Activated naive CD4-positive, alpha-beta T cell treated with anti-CD3 and anti-CD28 coated beads, Interleukin-2, amount 50 U/mL, for 24 hours (primary cell): Measurements from ENCODE around the gene TMEM59L.
"Not testable (repeated sequence)": the region's sequence is repeated elsewhere in the genome, so short reads cannot be mapped to it uniquely, and the experiment has no call there.

Experiments used
- H3K27ac Mint-ChIP-seq: one replicate; pipeline ENCODE4 v1.8.0; 2021; ENCODE audit warnings: mild to moderate bottlenecking, mixed read lengths
- H3K27me3 Mint-ChIP-seq: one replicate; pipeline ENCODE4 v1.8.0; 2021; ENCODE audit warnings: mixed read lengths
- H3K36me3 Mint-ChIP-seq: one replicate; pipeline ENCODE4 v1.8.0; 2021; ENCODE audit warnings: mixed read lengths
- H3K4me1 Mint-ChIP-seq: one replicate; pipeline ENCODE4 v1.8.0; 2021; ENCODE audit warnings: mixed read lengths
- H3K4me3 Mint-ChIP-seq: one replicate; pipeline ENCODE4 v1.8.0; 2021; ENCODE audit warnings: mild to moderate bottlenecking, mixed read lengths
- H3K9me3 Mint-ChIP-seq: one replicate; pipeline ENCODE4 v1.8.0; 2021; ENCODE audit warnings: mixed read lengths

The TMEM59L gene

DNA sequence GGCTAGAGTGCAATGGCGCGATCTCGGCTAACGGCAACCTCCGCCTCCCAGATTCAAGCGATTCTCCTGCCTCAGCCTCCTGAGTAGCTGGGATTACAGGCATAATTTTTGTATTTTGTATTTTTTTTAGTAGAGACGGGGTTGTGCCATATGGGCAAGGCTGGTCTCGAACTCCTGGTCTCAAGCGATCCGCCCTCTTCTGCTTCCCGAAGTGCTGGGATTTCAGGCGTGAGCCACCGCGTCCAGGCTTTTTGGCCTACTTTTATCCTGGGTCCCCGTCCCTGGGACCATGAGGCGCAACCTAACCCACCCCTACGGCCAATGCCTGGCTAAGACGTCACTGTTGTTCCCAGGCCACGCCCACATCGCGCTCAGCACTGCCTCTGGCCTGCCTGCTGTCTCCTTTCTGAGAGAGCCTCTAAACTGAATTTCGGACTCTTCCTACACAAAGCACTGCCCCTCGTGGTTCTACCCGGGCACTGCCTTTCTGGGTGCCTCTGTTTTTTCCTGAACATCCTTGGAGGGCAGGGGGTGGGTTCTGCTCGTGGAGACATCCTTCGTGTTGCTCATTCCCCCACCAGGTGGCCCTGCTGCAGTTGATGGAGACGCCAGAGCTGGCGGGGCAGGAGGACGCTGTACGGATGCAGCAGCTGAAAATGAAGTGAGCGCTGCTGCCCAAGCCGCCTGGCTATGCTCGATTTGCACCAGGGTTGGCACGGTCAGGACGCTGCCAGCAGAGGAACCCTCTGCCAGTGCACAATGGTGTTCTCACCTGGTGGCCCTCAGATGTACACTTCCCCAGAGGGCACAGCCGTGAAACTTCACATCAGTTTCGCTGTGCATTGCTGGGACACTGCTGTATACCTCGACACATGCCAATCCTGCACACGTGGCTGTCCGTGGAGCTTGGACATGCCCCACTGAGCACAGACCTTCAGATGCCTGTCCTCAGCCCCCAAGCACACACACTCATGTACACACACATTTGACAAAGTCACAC lies 22.1 kb upstream of the TMEM59L start:
- peaks cover 42% of the 10 kb centered on the region for H3K4me1 Mint-ChIP-seq
- H3K4me3 Mint-ChIP-seq: peak overlapping the region; percentile 89
- H3K36me3 Mint-ChIP-seq: peaks cover 3% of the 10 kb centered on the region

DNA sequence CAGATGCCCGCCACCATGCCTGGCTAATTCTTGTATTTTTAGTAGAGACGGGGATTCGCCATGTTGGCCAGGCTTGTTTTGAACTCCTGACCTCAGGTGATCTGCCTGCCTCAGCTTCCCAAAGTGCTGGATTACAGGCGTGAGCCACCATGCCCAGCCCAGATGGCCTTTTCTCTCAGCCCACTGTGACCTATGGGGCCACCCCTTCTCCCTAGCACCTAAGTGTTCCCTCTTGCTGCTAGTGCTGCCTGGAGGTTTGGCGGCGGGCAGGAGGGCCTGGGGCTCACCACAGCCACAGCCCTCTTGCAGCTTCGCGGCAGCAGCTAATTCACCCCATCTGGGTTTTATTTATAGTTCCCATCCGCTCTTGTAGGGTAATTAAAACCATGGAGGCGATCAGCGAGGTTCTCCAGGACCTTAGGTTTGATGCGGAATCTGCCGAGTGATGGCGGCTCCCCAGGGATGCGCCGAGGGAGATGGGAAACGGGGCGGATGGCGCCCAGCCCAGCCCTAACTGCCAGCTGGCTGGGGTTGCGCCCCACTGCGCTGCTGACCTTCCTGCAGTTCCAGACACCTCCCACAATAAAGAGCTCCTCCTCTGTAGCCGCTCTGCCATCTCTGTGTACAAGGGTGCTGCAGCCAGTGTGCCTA lies 20.8 kb upstream of the TMEM59L start:
- H3K4me3 Mint-ChIP-seq: no peak overlapping the region
- H3K27ac Mint-ChIP-seq: no peak overlapping the region
- peaks cover 37% of the 10 kb centered on the region for H3K4me1 Mint-ChIP-seq
- H3K9me3 Mint-ChIP-seq: no peaks in the 10 kb centered on the region
- H3K27me3 Mint-ChIP-seq: no peaks in the 10 kb centered on the region
- H3K36me3 Mint-ChIP-seq: peaks cover 3% of the 10 kb centered on the region

More for the DNA sequence above, 22.1 kb upstream of the TMEM59L start:
- H3K27me3 Mint-ChIP-seq: no peaks in the 10 kb centered on the region
- H3K9me3 Mint-ChIP-seq: no peaks in the 10 kb centered on the region
- peak overlapping the region; percentile 59 for H3K27ac Mint-ChIP-seq

DNA sequence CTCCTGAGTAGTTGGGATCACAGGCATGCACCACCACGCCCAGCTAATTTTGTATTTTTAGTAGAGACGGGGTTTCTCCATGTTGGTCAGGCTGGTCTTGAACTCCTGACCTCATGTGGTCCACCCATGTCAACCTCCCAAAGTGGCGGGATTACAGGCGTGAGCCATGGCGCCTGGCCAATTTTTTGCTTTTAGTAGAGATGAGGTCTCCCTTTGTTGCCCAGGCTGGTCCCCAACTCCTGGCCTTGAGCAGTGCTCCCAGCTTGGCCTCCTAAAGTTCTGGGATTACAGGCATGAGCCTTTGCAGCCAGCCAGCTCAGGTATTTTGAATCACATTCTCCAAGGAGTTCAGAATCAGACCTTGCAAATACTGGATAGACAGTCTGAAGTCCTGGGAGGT lies 19.9 kb upstream of the TMEM59L start:
- H3K27me3 Mint-ChIP-seq, H3K9me3 Mint-ChIP-seq, H3K36me3 Mint-ChIP-seq, H3K27ac Mint-ChIP-seq, H3K4me3 Mint-ChIP-seq: not testable (repeated sequence)
- peaks cover 35% of the 10 kb centered on the region for H3K4me1 Mint-ChIP-seq

DNA sequence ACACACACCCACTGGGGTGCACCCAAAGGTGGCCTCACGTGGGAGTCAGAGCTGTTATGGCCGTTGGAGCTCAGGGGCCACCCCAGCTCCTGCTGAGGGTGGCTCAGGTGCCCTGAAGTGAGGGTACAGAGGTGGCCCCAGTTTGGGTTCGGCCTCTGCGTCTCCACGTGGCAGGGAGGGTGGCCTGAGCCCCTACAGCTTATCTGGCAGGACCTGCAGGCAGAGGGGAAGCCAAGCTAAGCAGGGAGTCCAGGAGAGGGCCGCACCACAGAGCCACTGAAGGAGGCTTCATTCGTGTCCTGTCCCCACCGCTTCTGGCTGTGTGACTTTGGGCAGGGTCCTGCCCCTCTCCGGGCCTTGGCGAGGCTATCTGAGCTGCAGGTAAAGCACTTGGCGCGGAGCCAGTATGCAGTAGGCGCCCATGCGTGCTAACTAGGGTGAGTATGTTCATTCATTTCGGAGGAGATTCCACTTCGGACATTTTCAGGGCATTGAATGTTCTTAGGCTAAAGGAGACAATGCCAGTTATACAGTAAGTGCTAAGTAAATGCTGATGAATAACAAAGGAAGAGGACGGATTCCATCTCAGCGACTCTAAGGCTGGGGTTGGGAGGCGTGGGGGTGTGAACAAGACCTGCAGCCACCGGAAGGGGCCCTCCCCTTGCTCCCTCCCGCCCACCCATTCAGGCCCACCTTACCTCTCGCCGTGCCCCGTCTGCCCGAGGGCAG lies 19.1 kb upstream of the TMEM59L start:
- peaks cover 3% of the 10 kb centered on the region for H3K36me3 Mint-ChIP-seq
- no peaks in the 10 kb centered on the region for H3K9me3 Mint-ChIP-seq
- H3K4me1 Mint-ChIP-seq: peaks cover 28% of the 10 kb centered on the region
- H3K4me3 Mint-ChIP-seq: peak overlapping the region; percentile 67
- no peak overlapping the region for H3K27ac Mint-ChIP-seq
- H3K27me3 Mint-ChIP-seq: no peaks in the 10 kb centered on the region

DNA sequence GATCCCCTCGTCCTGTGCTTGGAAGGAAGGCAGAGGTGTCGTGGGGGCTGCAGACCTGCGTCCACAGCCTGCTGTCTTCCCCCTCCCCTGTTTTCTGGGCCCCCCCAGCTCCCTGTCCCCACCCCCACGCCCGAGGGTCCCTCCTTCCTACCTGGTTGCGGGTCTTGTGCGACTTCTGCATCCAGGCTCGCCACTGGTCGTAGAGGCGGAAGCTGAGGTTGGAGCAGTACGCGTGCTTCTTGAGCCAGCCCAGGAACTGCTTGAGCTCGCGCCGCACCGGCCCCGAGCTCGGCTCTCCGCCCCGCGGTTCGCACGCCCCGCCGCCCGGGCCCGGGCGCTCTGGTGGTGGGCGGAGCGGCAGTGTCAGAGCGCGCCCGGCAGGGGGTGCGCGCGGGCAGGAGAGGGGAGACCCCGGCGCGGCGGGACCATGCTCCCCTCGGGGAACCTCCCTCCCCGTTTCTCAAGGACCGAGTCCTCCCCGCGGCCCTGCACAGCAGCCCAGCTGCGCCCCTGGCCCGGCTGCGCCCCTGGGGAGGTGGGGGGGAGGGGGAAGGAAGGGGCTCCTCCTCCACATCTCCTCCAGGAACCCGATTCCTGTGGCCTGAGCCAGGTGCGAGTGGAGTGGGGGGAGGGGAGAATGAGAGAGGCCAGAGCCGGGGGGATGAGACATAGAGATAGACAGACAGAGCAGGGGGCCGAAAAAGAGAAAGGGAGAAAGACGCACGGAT lies 18.4 kb upstream of the TMEM59L start:
- Mint-ChIP-seq H3K27ac (peak overlapping the region; percentile 73), H3K4me3 (peak overlapping the region; percentile 83), H3K36me3 (peaks cover 3% of the 10 kb centered on the region), H3K9me3 (no peaks in the 10 kb centered on the region), H3K4me1 (peaks cover 28% of the 10 kb centered on the region), H3K27me3 (no peaks in the 10 kb centered on the region)

DNA sequence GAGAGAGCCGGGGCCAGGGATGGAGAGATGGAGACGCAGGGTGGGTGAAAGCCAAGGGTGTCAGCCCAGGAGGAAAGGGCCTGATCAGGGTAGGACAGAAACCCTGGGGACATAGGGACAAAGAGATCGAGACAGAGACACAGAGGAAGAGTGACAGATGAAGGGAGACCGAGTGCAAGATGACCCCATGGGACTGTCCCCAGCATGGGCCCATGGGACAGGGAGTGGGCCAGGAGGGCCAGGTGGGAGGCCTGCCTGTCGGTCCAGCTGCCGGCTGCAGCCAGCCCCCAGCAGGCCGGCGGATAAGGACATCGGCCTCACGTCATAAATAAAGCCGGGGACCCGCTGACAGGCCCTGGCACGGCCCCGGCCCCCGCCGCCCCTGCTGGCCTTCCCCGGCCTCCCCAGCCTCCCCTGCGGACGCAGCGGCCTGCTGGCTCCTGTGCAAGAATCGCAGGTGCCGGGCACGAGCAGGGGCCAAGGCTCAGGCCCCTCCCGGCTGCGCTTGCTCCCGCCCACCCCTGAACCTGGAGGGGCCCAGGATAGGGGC lies 17.8 kb upstream of the TMEM59L start:
- peaks cover 1% of the 10 kb centered on the region for H3K27me3 Mint-ChIP-seq
- H3K36me3 Mint-ChIP-seq: peaks cover 3% of the 10 kb centered on the region
- H3K4me3 Mint-ChIP-seq: peak overlapping the region; percentile 83
- H3K4me1 Mint-ChIP-seq: peaks cover 24% of the 10 kb centered on the region
- H3K27ac Mint-ChIP-seq: peak overlapping the region; percentile 73
- no peaks in the 10 kb centered on the region for H3K9me3 Mint-ChIP-seq

DNA sequence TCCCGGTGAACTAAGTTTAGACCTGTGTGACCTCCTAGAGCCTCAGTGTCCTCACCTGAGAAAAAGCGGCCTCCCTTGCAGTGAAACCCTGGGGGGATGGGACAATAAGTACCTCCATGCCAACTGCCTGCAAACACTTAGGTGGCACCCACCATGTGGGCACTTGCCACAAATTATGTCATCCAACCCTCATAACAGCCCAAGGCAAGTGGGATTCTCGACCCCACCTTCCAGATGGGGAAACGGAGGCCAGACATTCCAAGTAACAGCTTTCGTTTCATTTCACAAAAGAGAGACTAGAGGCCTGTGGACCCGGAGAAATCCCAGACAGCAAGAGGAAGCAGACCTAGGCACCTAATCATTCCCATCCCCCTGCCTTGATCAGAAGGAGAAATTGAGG lies 17.2 kb upstream of the TMEM59L start:
- Mint-ChIP-seq H3K27ac (no peak overlapping the region), H3K27me3 (peaks cover 1% of the 10 kb centered on the region), H3K36me3 (peaks cover 3% of the 10 kb centered on the region), H3K4me1 (peaks cover 20% of the 10 kb centered on the region), H3K4me3 (peak overlapping the region; percentile 64), H3K9me3 (no peaks in the 10 kb centered on the region)

DNA sequence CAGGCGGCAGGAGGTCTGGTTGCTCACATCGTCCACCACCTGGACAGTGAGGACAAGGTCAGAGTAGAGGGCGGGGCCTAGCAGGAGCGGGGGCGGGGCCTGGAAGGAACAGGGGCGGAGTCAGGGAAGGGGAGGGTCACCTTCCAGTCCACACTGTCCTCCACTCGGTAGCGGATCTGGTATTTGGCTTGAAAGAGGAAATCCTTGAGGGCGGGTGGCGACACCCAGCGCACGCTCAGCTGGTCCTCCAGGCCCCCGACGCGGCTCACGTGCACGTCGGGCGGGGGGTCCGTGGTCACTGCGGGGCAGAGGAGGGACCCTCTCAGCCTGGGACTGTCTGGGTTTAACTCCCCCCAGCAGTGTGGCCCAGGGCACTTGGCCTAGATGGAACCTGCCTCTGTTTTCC lies 15.9 kb upstream of the TMEM59L start:
- Mint-ChIP-seq H3K36me3 (no peaks in the 10 kb centered on the region), H3K4me1 (peaks cover 14% of the 10 kb centered on the region), H3K4me3 (peak overlapping the region; percentile 33), H3K27ac (no peak overlapping the region), H3K27me3 (peaks cover 3% of the 10 kb centered on the region), H3K9me3 (no peaks in the 10 kb centered on the region)

DNA sequence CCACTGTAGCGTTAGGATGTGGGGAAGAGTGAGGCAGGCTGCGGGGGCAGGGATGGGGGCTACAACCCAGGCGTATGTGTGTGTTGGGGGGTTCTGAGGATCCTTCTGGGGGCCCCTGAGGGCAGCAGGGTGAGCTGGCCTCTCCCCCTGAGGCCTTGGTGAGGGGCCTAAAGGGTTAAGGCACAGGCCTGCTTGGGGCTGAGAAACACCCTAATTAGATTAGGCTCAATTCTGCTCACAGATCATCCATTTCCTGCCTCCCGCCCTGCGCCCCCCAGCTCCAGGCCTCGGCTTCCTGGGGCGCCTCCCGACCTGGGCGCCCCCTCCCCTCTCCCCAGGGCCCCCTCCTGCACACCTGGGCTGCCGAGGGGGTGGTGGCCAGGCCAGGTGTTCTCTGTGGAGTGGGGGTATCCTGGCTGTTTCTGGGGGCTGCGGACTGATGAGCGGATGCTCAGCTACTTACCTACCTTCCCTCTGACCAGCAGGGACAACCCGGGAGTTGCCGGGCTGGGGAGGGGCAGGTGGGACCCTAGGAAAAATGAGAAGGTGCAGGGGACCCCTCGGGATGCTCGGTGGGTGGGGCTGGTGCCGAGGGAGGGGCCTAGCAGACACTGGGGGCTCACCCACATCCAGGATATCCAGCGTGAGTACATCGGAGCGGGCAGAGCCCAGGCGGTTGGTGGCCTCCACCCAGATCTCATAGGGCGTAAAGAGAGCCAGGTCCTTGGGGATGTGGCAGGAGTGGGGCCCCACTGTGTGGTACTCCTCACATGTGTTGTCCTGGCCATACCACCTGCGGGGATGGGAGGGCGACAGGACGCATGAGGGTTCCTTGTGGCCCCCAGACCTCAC lies 14.6 kb upstream of the TMEM59L start:
- H3K36me3 Mint-ChIP-seq: no peaks in the 10 kb centered on the region
- no peak overlapping the region for H3K27ac Mint-ChIP-seq
- H3K4me1 Mint-ChIP-seq: peaks cover 14% of the 10 kb centered on the region
- H3K9me3 Mint-ChIP-seq: no peaks in the 10 kb centered on the region
- no peak overlapping the region for H3K4me3 Mint-ChIP-seq
- peaks cover 9% of the 10 kb centered on the region for H3K27me3 Mint-ChIP-seq

DNA sequence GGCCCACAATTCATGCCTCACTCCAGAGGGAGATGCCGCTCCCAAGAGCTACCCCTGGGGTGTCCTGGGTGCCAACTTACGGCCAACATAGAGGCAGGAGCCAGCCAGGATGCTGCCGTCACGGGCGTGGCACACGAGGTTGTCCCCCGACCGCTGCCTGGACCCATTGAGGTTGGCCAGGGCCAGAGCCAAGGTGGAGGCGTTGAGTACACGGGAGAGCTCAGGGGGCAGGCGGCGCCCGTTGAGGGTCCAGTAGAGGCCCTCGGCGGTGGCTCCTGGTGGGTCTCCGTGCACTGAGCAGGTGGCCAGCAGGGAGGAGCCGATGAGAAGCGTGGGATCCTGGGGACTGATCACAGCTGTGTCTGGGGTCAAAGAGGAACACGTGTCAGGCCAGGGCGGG lies 13.2 kb upstream of the TMEM59L start:
- no peaks in the 10 kb centered on the region for H3K9me3 Mint-ChIP-seq

DNA sequence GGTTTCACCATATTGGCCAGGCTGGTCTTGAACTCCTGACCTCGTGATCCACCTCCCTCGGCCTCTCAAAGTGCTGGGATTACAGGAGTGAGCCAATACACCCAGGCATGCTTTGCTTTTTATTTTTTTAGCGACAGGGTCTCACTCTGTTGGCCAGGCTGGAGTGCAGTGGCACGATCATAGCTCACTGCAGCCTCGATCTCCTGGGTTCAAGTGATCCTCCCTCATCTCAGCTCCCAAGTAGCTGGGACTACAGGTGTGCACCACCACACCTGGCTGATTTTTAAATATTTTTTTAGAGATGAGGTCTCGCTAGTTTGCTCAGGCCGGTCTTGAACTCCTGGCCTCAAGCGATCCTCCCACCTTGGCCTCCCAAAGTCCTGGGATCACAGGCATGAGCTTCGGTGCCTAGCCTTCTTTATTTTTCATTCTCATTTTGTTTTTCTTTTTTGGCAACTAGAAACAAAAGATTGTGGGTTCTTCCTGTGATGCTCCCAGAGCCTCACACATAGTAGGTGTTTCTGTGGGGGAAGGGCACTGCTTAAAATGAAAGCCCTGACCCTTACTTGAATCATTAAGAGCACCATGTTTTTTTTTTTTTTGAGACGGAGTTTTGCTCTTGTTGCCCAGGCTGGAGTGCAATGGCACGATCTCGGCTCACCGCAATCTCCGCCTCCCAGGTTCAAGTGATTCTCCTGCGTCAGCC lies 11.8 kb upstream of the TMEM59L start:
- not testable (repeated sequence) for H3K9me3 Mint-ChIP-seq, H3K4me3 Mint-ChIP-seq, H3K36me3 Mint-ChIP-seq, H3K27ac Mint-ChIP-seq
- Mint-ChIP-seq H3K27me3 (peaks cover 20% of the 10 kb centered on the region), H3K4me1 (peaks cover 13% of the 10 kb centered on the region)

More for the DNA sequence above, 13.2 kb upstream of the TMEM59L start:
- H3K4me1 Mint-ChIP-seq: peaks cover 18% of the 10 kb centered on the region
- no peak overlapping the region for H3K4me3 Mint-ChIP-seq
- no peaks in the 10 kb centered on the region for H3K36me3 Mint-ChIP-seq
- H3K27me3 Mint-ChIP-seq: peaks cover 12% of the 10 kb centered on the region
- H3K27ac Mint-ChIP-seq: no peak overlapping the region

DNA sequence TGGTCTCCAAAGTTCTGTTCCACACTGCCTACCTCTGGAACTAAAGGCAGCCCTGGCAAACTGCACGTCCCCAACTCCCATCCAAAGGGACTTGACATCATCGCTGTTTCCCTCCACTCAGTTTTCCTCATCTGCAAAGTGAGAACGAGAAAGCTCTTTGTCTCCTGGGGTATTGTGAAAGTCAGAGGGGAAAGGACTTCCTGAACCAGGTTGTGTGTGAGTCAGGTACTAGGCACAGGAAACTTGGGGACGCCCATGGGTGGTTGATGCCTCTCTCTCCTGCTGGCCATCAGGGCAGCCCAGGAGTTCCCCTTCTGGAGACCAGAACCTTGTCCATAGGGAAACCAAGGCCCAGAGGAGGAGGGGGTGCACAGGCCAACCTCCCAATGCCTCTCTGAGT lies 10.8 kb upstream of the TMEM59L start:
- Mint-ChIP-seq H3K36me3 (no peaks in the 10 kb centered on the region), H3K27me3 (peaks cover 20% of the 10 kb centered on the region)

DNA sequence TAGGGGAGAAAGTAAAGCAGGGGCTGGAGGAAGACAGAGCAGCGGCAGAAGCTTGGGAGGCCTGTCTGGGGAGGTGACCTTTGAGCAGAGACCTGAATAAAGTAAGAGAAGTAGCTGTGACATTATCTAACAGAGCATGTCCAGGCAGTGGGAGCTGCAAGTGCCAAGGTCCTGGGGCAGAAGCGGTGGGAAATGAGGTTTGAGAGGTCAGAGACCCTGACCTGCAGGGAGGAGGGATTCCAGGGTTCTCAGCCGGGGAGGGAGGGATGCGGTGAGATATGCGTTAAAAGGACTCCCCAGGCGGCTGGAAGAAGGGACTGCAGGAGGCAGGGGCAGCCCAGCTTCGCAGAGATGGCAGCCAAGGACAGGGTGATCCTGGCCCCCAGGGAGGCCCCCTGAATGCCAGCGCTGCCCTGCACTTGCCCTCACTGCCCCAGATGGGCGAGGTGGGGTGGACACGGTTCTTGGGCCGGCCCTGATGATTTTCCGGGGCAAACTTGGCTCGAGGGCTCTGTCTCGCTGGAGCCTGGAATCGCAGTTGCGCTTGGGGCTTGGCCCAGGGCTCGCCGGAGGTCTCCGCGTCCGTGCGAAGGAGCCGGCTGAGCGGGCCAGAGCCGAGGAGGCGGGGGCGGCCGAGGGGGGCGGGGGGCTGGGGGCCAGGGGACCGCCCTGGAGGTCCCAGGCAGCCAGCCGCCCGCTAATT lies 9.3 kb upstream of the TMEM59L start:
- Mint-ChIP-seq H3K4me3 (no peak overlapping the region), H3K27ac (no peak overlapping the region), H3K36me3 (no peaks in the 10 kb centered on the region), H3K9me3 (no peaks in the 10 kb centered on the region), H3K4me1 (peaks cover 9% of the 10 kb centered on the region), H3K27me3 (peaks cover 23% of the 10 kb centered on the region)

More for the DNA sequence above, 10.8 kb upstream of the TMEM59L start:
- no peaks in the 10 kb centered on the region for H3K9me3 Mint-ChIP-seq
- peaks cover 9% of the 10 kb centered on the region for H3K4me1 Mint-ChIP-seq
- no peak overlapping the region for H3K4me3 Mint-ChIP-seq
- H3K27ac Mint-ChIP-seq: no peak overlapping the region
